Neural cell (in vitro differentiated cells): ENCODE measurements around the gene SMARCA4. TPM values are rescaled to one million over a fixed set of nuclear protein-coding genes. Genes with fewer than 3 reads are reported as not detected.

Experiments used
- H2AFZ ChIP-seq: fragments of 200-600, 300-800 bp; sonication (generic), shearing (Covaris generic); 2 replicates; pipeline ENCODE4 v1.6.0; 2014; ENCODE audit warnings: low read depth, mild to moderate bottlenecking, antibody characterized with exemption, low read length, moderate library complexity
- H3F3A ChIP-seq: fragments of 200-600 bp; shearing (Covaris generic); 2 replicates; pipeline ENCODE4 v1.6.1; 2016; ENCODE audit warnings: mild to moderate bottlenecking, moderate library complexity, mixed read lengths, antibody characterized with exemption, low read length; ENCODE audit not compliant: insufficient read depth, poor library complexity, severe bottlenecking
- H3K27ac ChIP-seq: fragments of 200-600, 300-800 bp; sonication (generic), shearing (Covaris generic); 2 replicates; pipeline ENCODE4 v1.5.1; 2014; ENCODE audit warnings: mild to moderate bottlenecking, low read length, moderate library complexity
- H3K27me3 ChIP-seq: fragments of 300-800, 200-600 bp; sonication (generic), shearing (Covaris generic); 2 replicates; pipeline ENCODE4 v1.6.0; 2014; ENCODE audit warnings: mild to moderate bottlenecking, low read depth, low read length, moderate library complexity; ENCODE audit not compliant: insufficient read depth
- H3K36me3 ChIP-seq: fragments of 300-800, 200-600 bp; sonication (generic), shearing (Covaris generic); 2 replicates; pipeline ENCODE4 v1.5.1; 2014; ENCODE audit warnings: mild to moderate bottlenecking, antibody characterized with exemption, low read length, moderate library complexity; ENCODE audit not compliant: insufficient read depth
- H3K4me2 ChIP-seq: fragments of 300-800, 200-600 bp; sonication (generic), shearing (Covaris generic); 2 replicates; pipeline ENCODE4 v1.6.0; 2014; ENCODE audit warnings: mild to moderate bottlenecking, low read length
- H3K4me3 ChIP-seq: fragments of 300-800, 200-600 bp; sonication (generic), shearing (Covaris generic); 2 replicates; pipeline ENCODE4 v1.5.1; 2014; ENCODE audit warnings: mild to moderate bottlenecking, low read length, moderate library complexity
- H3K79me2 ChIP-seq: fragments of 200-600 bp; shearing (Covaris generic); replicated peaks from 2 replicates; pipeline ENCODE4 v1.6.0; 2014; ENCODE audit warnings: mild to moderate bottlenecking, low read length, moderate library complexity; ENCODE audit not compliant: insufficient read depth
- H3K9ac ChIP-seq: fragments of 300-800, 200-600 bp; sonication (generic), shearing (Covaris generic); 2 replicates; pipeline ENCODE4 v1.6.1; 2016; ENCODE audit warnings: mild to moderate bottlenecking, low read length, mixed read lengths
- H3K9me2 ChIP-seq: fragments of 200-600 bp; shearing (Covaris generic); 2 replicates; pipeline ENCODE4 v1.6.1; 2016; ENCODE audit warnings: mild to moderate bottlenecking, low read length, mixed read lengths; ENCODE audit not compliant: insufficient read depth
- H3K9me3 ChIP-seq: fragments of 200-600, 300-800 bp; sonication (generic), shearing (Covaris generic); 2 replicates; pipeline ENCODE4 v1.6.1; 2016; ENCODE audit warnings: mild to moderate bottlenecking, mixed run types, low read length, moderate library complexity, mixed read lengths
- H4K20me1 ChIP-seq: fragments of 200-600 bp; shearing (Covaris generic); 2 replicates; pipeline ENCODE4 v1.6.1; 2016; ENCODE audit warnings: mild to moderate bottlenecking, mixed run types; ENCODE audit not compliant: insufficient read depth
- EP300 ChIP-seq: fragments of 450-650 bp; conservative IDR thresholded peaks from 2 replicates; pipeline ENCODE4 v1.6.1; 2014; ENCODE audit warnings: antibody characterized with exemption, mild to moderate bottlenecking, moderate library complexity; ENCODE audit not compliant: poor library complexity, severe bottlenecking
- EZH2 ChIP-seq: fragments of 200-600, 300-800 bp; shearing (Covaris generic), sonication (generic); IDR thresholded peaks from 2 replicates; pipeline ENCODE4 v1.6.1; 2014; ENCODE audit warnings: antibody characterized with exemption, low read length, borderline replicate concordance, mild to moderate bottlenecking; ENCODE audit not compliant: insufficient read depth, poor library complexity, severe bottlenecking
- MXI1 ChIP-seq: fragments of 450-650 bp; conservative IDR thresholded peaks from 2 replicates; pipeline ENCODE4 v1.6.1; 2014; ENCODE audit warnings: antibody characterized with exemption, mild to moderate bottlenecking; ENCODE audit not compliant: poor library complexity, severe bottlenecking
- POLR2AphosphoS5 ChIP-seq: IDR thresholded peaks from 2 replicates; pipeline ENCODE4 v1.6.1; 2012
- RAD21 ChIP-seq: fragments of 450-650 bp; conservative IDR thresholded peaks from 2 replicates; pipeline ENCODE4 v1.6.1; 2014; ENCODE audit warnings: antibody characterized with exemption, mild to moderate bottlenecking, moderate library complexity
- SMC3 ChIP-seq: fragments of 450-650 bp; conservative IDR thresholded peaks from 2 replicates; pipeline ENCODE4 v1.6.1; 2014; ENCODE audit warnings: antibody characterized with exemption, mild to moderate bottlenecking, moderate library complexity; ENCODE audit not compliant: poor library complexity
- TAF1 ChIP-seq: IDR thresholded peaks from 2 replicates; pipeline ENCODE4 v1.6.1; 2012; ENCODE audit warnings: low read depth
- polyA plus RNA-seq: library from polyadenylated mRNA; depleted of rRNA; stranded (reverse); fragments of >200 nt; gene quantifications from 2 replicates; pipeline ENCODE4 v1.2.3, GENCODE V29; 2014
- TF ChIP-seq, protein P1 (sequence below): IDR thresholded peaks from 2 replicates; pipeline ENCODE4 v1.6.1; 2012; ENCODE audit warnings: borderline replicate concordance
- TF ChIP-seq, protein P2 (sequence below): fragments of 450-650 bp; IDR thresholded peaks from 2 replicates; pipeline ENCODE4 v1.5.1; 2014; ENCODE audit warnings: antibody characterized with exemption, mild to moderate bottlenecking, moderate library complexity; ENCODE audit not compliant: poor library complexity, severe bottlenecking

The SMARCA4 gene
- polyA plus RNA-seq, 1 donor from 2014 or later: 97.3 TPM

DNA sequence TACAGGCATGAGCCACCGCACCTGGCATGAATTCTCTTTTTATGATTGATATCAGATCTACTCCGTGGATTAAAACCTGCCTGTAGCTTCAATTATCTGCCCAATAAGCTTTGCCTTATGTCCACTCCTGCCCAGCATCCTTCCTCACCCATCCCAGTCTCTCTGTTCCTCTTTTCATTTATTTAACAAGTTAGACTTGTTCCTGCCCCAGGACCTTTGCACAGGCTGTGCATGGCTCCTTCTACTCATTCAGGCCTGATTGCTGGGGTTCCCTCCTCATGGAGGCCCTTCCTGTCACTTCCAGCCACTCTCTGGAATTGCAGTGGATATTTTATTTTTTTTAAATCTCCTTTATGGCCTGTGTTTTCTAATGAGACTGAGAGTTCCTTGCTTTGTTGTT, 27.6 kb downstream of the SMARCA4 start:
- TF ChIP-seq EP300 (no peak), MXI1 (no peak), TAF1 (no peak), RAD21 (no peak), EZH2 (no peak), POLR2AphosphoS5 (no peak), SMC3 (no peak)
- TF ChIP-seq, protein P1, sequence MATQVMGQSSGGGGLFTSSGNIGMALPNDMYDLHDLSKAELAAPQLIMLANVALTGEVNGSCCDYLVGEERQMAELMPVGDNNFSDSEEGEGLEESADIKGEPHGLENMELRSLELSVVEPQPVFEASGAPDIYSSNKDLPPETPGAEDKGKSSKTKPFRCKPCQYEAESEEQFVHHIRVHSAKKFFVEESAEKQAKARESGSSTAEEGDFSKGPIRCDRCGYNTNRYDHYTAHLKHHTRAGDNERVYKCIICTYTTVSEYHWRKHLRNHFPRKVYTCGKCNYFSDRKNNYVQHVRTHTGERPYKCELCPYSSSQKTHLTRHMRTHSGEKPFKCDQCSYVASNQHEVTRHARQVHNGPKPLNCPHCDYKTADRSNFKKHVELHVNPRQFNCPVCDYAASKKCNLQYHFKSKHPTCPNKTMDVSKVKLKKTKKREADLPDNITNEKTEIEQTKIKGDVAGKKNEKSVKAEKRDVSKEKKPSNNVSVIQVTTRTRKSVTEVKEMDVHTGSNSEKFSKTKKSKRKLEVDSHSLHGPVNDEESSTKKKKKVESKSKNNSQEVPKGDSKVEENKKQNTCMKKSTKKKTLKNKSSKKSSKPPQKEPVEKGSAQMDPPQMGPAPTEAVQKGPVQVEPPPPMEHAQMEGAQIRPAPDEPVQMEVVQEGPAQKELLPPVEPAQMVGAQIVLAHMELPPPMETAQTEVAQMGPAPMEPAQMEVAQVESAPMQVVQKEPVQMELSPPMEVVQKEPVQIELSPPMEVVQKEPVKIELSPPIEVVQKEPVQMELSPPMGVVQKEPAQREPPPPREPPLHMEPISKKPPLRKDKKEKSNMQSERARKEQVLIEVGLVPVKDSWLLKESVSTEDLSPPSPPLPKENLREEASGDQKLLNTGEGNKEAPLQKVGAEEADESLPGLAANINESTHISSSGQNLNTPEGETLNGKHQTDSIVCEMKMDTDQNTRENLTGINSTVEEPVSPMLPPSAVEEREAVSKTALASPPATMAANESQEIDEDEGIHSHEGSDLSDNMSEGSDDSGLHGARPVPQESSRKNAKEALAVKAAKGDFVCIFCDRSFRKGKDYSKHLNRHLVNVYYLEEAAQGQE: no peak
- TF ChIP-seq, protein P2, sequence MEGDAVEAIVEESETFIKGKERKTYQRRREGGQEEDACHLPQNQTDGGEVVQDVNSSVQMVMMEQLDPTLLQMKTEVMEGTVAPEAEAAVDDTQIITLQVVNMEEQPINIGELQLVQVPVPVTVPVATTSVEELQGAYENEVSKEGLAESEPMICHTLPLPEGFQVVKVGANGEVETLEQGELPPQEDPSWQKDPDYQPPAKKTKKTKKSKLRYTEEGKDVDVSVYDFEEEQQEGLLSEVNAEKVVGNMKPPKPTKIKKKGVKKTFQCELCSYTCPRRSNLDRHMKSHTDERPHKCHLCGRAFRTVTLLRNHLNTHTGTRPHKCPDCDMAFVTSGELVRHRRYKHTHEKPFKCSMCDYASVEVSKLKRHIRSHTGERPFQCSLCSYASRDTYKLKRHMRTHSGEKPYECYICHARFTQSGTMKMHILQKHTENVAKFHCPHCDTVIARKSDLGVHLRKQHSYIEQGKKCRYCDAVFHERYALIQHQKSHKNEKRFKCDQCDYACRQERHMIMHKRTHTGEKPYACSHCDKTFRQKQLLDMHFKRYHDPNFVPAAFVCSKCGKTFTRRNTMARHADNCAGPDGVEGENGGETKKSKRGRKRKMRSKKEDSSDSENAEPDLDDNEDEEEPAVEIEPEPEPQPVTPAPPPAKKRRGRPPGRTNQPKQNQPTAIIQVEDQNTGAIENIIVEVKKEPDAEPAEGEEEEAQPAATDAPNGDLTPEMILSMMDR: no peak
- peaks cover 4% of the 10 kb centered on the region for H3K36me3 ChIP-seq
- no peak overlapping the region for H3K4me2 ChIP-seq
- no peak overlapping the region for H3K9ac ChIP-seq
- H3K27ac ChIP-seq: no peak overlapping the region
- H4K20me1 ChIP-seq: peaks cover 24% of the 10 kb centered on the region
- no peak overlapping the region for H2AFZ ChIP-seq
- peaks cover 28% of the 10 kb centered on the region for H3K79me2 ChIP-seq
- no peaks in the 10 kb centered on the region for H3K9me3 ChIP-seq
- no peaks in the 10 kb centered on the region for H3K27me3 ChIP-seq
- no peak overlapping the region for H3K4me3 ChIP-seq
- H3K9me2 ChIP-seq: no peaks in the 10 kb centered on the region
- H3F3A ChIP-seq: no peaks in the 10 kb centered on the region

DNA sequence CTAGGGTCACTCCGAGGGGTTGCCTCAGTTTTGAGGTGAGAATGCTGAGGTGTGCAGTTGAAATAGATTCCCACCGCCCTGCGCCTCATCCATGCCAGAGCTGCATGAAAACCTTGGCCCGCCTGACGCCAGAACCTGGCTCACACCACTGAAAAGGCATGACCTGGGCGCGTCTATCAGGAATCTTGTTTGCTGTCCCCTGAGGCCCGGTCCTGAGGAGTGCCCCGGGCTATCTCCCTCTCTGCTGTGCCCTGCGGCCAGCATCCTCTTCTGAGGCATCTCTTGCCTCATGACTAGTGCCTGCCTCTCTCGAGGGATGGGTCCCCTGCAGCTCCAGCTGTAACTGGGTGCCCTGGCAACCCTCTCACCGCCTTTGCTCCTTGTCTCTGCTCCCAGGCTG, 28.1 kb downstream of the SMARCA4 start:
- Histone ChIP-seq H3K79me2 (peaks cover 23% of the 10 kb centered on the region), H3K4me3 (no peak overlapping the region), H3K27ac (no peak overlapping the region), H3F3A (no peaks in the 10 kb centered on the region), H2AFZ (no peak overlapping the region), H3K9ac (no peak overlapping the region), H3K27me3 (no peaks in the 10 kb centered on the region), H3K36me3 (peaks cover 4% of the 10 kb centered on the region), H3K4me2 (no peak overlapping the region), H3K9me3 (no peaks in the 10 kb centered on the region), H3K9me2 (no peaks in the 10 kb centered on the region), H4K20me1 (peaks cover 24% of the 10 kb centered on the region)
- TF ChIP-seq EP300 (no peak), EZH2 (no peak), RAD21 (no peak), SMC3 (no peak), TAF1 (no peak), POLR2AphosphoS5 (no peak), MXI1 (no peak)
- TF ChIP-seq, protein P2: no peak
- TF ChIP-seq, protein P1: no peak
